Islet precursor cell (in vitro differentiated cells): ENCODE results near the gene SMIM41.

Experiments
- DNase-seq: peaks from one replicate; pipeline ENCODE4 v3.0.0-alpha.2; 2018

SMIM41 gene

DNA sequence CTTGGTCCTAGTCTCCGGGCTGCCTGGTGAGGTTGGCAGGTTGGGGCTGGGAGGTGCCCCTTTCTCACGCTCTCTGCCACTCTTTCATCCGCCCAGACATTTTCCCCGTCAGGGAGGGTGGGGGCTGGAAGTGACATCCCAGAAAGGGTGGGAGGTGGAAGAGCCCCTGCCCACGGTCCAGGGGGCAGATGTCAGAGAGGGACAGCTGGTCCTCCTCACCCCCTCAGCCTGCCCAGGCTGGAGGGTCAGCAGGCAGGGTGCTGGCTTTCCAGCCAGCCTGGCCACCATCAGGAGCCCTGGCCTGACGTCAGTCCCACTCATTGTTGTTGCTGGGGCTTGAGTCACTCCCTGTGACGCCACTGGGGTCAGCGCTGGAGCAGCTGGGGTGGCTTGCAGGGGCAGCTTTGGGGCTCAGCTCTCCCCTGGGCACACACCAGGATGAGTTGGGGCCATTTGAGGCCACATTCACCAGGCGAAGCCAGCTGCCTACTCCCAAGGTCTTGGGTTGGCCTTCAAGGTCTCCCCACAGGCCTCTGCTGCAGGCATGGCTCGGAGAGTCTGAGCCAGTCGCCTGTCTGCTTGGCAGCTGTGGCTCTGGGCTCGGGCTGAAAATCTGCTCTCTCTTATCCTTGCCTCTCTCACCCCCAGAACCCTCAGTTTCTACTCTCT is 15.4 kb upstream of the SMIM41 start:
- no peak for DNase-seq

GRCh38 chr12:52066346-52067080 is 13.0 kb upstream of the SMIM41 start:
- no peak for DNase-seq

- no peak for DNase-seq
Observed at GRCh38 chr12:52067081-52067374, 12.5 kb upstream of the SMIM41 start.

GRCh38 chr12:52069327-52070184 is 9.9 kb upstream of the SMIM41 start, which contains the start of gene ATG101:
Gene ATG101 (plus strand): TSS chr12:52069978. CDS start chr12:52073651, 3,673 bp downstream.
- DNase-seq = peak; percentile 98

DNA sequence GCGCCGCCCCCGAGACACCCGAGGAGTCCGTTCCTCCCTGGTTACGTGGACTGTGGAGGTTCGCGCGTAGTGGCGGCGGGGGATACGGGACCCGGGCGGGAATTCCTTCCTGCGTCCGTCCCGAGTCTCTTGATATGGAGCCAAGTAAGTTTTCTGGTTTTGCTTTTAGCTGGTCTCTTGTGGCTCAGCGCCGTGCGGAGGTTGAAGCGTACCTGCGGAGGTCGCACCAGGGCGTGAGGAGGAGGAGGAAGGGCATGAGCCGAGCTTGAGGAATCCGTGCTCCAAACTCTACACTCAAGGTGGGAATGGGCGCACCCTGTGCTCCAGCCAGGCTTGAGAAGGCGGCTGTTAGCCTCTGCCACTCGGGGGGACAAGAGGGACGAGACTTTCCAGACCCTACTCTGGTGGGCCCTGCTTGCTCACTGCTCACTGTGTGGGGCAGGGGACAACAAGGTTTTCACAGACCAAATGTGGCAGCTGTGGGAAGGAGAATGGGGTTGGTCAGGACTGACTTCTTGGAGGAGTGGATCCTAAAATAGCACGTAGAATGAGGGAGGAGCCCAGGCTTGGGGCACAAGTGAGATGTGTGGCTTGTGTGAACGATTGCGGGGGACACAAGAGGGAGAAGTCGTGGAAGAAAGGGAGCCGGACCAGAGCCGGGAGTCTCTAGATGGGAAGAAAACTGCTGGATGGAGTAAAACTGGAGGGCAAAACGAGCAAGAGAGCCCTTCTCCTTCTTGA is 9.1 kb upstream of the SMIM41 start:
- DNase-seq = no peak

GRCh38 chr12:52073531-52074381 is 5.7 kb upstream of the SMIM41 start:
- DNase-seq = no peak

DNA sequence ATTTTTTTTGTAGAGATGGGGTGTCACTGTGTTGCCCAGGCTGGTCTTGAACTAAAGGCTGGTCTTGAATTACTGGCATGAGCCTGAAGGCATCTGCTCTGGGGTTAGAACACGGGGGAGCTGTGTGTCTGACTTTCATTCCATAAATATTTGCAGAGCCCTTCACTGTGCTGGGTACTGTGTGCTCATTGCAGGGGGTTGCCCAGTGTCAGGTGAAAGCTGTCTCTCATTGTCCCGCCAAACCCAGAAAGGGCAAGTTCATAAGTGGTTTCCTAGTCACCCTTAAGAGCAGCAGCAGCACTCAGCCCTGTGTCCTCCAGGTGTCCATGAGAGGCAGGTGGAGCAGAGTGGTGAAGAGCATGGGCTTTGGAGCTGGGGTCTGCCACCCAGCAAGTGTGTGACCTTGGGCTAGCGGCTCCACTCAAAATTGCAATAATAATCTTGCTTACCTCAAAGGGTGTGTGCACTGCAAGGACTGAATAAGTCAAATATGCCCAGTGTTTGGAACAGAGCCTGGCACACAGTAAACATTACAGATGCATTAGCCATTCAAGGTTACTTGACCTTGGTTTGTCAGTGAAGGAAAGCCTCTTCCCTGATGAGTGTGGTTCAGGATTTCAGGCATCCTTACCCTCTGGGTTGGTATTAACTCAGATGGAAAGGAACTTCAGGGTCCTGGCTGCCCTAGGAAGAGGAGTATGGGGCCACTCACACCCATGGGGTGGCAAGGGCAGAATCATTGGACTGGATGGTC is 4.4 kb upstream of the SMIM41 start:
- no peak for DNase-seq

DNA sequence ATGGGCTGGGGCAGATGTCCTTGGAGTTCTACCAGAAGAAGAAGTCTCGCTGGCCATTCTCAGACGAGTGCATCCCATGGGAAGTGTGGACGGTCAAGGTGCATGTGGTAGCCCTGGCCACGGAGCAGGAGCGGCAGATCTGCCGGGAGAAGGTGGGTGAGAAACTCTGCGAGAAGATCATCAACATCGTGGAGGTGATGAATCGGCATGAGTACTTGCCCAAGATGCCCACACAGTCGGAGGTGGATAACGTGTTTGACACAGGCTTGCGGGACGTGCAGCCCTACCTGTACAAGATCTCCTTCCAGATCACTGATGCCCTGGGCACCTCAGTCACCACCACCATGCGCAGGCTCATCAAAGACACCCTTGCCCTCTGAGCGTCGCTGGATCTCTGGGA is 2.7 kb upstream of the SMIM41 start:
- DNase-seq = no peak

- DNase-seq = no peak
Observed at GRCh38 chr12:52078276-52078675, 1.2 kb upstream of the SMIM41 start.

- DNase-seq = peak; percentile 57
Observed at GRCh38 chr12:52080403-52081251, 1.1 kb downstream of the SMIM41 start.

GRCh38 chr12:52081263-52081733 is 1.8 kb downstream of the SMIM41 start:
- peak; percentile 55 for DNase-seq

- DNase-seq = peak; percentile 56
Observed at GRCh38 chr12:52082026-52082668, 2.6 kb downstream of the SMIM41 start.

- peak; percentile 57 for DNase-seq
Observed at GRCh38 chr12:52082669-52082987, 3.1 kb downstream of the SMIM41 start.

GRCh38 chr12:52082988-52083637 is 3.6 kb downstream of the SMIM41 start:
- peak; percentile 84 for DNase-seq

DNA sequence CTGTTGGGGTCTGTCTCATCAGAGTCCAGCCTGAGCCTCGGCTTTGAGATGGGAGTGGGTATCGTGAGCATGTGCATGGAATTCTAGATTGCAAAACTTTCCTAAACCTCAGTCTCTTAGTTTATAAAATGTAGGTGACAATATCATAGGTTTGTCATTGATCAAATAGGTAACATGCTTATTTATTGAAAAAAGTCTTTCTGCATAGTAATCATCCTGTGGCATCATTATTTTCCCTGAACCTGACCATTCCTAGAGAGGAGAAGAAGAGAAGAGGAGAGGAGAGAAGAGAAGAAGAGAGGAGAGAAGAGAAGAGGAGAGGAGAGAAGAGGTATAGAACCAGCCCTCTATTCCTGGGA is 4.1 kb downstream of the SMIM41 start:
- no peak for DNase-seq

- no peak for DNase-seq
Observed at GRCh38 chr12:52084491-52085231, 5.2 kb downstream of the SMIM41 start.

DNA sequence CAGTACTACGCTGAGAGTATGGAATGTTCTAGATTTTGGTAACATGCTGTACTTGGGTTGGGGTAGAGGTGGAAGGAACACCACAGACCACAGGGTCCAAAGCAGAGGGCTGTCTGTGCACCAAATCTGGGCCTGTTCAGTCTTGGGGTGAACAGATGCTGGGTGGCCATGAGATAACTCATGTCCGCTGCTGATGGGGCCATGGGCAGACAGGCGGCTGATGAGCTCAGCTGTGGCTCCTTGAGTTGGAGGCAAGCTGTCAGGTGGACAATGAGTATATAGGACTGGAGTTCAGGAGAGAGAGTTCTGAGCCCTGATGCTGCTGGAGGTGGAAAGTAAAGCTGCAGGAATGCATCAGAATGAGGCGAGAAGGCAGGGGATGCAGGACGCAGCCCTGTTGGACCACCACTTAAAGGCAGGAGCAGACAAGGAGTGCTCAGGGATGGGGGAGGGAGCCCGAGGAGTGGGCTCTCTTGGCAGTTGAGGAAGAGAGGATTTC is 6.2 kb downstream of the SMIM41 start:
- DNase-seq = no peak

DNA sequence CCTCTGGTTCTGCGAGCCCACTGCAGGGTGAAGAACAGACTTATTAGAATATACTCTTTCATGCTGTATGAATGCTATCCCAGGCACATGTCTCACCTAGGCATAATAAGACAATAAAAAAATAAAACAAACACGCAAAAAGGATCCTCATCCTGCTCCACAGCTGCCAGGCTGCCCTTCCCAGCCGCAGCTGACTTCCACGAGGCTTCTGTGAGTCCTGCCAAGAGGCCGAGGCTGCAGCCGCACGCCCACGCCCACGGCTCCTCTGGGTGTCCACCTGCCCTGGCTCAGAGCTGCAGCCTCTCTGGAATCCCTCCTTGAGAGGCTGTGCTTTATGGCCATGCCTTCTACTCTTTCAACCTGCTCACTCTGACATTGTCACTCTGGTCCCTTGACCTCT is 6.9 kb downstream of the SMIM41 start:
- peak; percentile 56 for DNase-seq
